Mucosa of descending colon (tissue), 3 donors: Measurements from ENCODE around the gene IP6K1. TPM values are rescaled to one million over a fixed set of nuclear protein-coding genes. Genes with fewer than 3 reads are reported as not detected.
"Not testable (repeated sequence)": the region's sequence is repeated elsewhere in the genome, so short reads cannot be mapped to it uniquely, and the experiment has no call there.

Source experiments
- ATAC-seq: fragments of 200-7000 bp; cut with Tn5 transposase; one replicate; pipeline ENCODE4 v1.9.1; 2020; ENCODE audit warnings: mild to moderate bottlenecking, moderate library complexity
- DNase-seq, 3 donors: peaks; one replicate each; pipeline ENCODE4 v3.0.0-alpha.2; 2020
- H3K36me3 ChIP-seq: fragments of 200-600 bp; one replicate; pipeline ENCODE4 v1.8.0; 2021; ENCODE audit warnings: low read depth, mild to moderate bottlenecking
- H3K4me1 ChIP-seq: fragments of 200-600 bp; one replicate; pipeline ENCODE4 v1.8.0; 2021; ENCODE audit warnings: low read depth, mild to moderate bottlenecking
- H3K4me3 ChIP-seq: fragments of 200-600 bp; one replicate; pipeline ENCODE4 v1.8.0; 2021; ENCODE audit warnings: mild to moderate bottlenecking
- H3K9me3 ChIP-seq: fragments of 200-600 bp; one replicate; pipeline ENCODE4 v1.8.0; 2021; ENCODE audit warnings: mild to moderate bottlenecking
- intact Hi-C, 2 donors: fragments of 100-400 bp; cut with DNase I in 1 of 2; cut with micrococcal nuclease in 1 of 2; formaldehyde crosslinking; loops; one replicate each; pipeline versions ENCODE4 v1.11.0 to v1.11.1; 2022; cut with DNase I, micrococcal nuclease
- long read RNA-seq, 2 donors: library from polyadenylated mRNA; unstranded; transcript quantifications; one replicate each; pipeline ENCODE4 v2.0.0, GENCODE V29; 2019 to 2021
- total RNA-seq, 3 donors: library from RNA; stranded (reverse); fragmentation: NEBNext Ultra II Directional in 2 of 3; extraction: Animal tissue kit (Norgen Biotek cat#: 25700) in 2 of 3; gene quantifications; one replicate each; pipeline versions ENCODE4 v1.2.1 to v1.2.4, GENCODE V29; 2021 to 2023
- TF ChIP-seq, protein P1 (sequence below): fragments of 200-600 bp; IDR thresholded peaks from one replicate; pipeline ENCODE4 v1.8.0; 2022; ENCODE audit warnings: antibody characterized with exemption, mild to moderate bottlenecking
- donor health status: DM: no; HTN: no; CAD: no; lungs with moderate emphysema.
- donor health status: DM: no; HTN: no; CAD: no.
- donor health status: DM: no; HTN: yes; CAD: no.

The IP6K1 gene
- 10 to 100 TPM; 33.1 to 52.5 (median 39.5) TPM for total RNA-seq
- long read RNA-seq, donor 1, full-length matches to known transcripts = 18 of 56 reads
- long read RNA-seq, donor 1, partial matches to known transcripts = 5 of 56 reads
- long read RNA-seq, donor 1, other reads (novel, unspliced or antisense) = 33 of 56 reads
- long read RNA-seq, donor 2, full-length matches to known transcripts = 3 of 5 reads
- long read RNA-seq, donor 2, partial matches to known transcripts = 0 of 5 reads
- long read RNA-seq, donor 2, other reads (novel, unspliced or antisense) = 2 of 5 reads

- DNase-seq (peak; percentile 100), ATAC-seq (peak; percentile 99)
- peaks cover 32% of the 10 kb centered on the region for H3K4me1 ChIP-seq
- intact Hi-C loops = no loop called here
- H3K36me3 ChIP-seq = peaks cover 3% of the 10 kb centered on the region
- TF ChIP-seq, protein P1, sequence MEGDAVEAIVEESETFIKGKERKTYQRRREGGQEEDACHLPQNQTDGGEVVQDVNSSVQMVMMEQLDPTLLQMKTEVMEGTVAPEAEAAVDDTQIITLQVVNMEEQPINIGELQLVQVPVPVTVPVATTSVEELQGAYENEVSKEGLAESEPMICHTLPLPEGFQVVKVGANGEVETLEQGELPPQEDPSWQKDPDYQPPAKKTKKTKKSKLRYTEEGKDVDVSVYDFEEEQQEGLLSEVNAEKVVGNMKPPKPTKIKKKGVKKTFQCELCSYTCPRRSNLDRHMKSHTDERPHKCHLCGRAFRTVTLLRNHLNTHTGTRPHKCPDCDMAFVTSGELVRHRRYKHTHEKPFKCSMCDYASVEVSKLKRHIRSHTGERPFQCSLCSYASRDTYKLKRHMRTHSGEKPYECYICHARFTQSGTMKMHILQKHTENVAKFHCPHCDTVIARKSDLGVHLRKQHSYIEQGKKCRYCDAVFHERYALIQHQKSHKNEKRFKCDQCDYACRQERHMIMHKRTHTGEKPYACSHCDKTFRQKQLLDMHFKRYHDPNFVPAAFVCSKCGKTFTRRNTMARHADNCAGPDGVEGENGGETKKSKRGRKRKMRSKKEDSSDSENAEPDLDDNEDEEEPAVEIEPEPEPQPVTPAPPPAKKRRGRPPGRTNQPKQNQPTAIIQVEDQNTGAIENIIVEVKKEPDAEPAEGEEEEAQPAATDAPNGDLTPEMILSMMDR = no peak
- peak within 1 kb of the TSS; percentile 99 for H3K4me3 ChIP-seq
- no peaks in the 10 kb centered on the region for H3K9me3 ChIP-seq
Observed at GRCh38 chr3:49786357-49787181, at the start of gene IP6K1. Gene IP6K1, minus strand, starts transcription at chr3:49786542. Its CDS starts 38,502 bp downstream, at chr3:49748040.

GRCh38 chr3:49831341-49831740 lies 45.0 kb upstream of the IP6K1 start:
- Histone ChIP-seq H3K9me3 (no peaks in the 10 kb centered on the region), H3K4me3 (no peak overlapping the region), H3K4me1 (no peaks in the 10 kb centered on the region), H3K36me3 (no peaks in the 10 kb centered on the region)
- intact Hi-C loops = no loop called here
- ATAC-seq (no peak), DNase-seq (no peak)
- TF ChIP-seq, protein P1 = no peak

DNA sequence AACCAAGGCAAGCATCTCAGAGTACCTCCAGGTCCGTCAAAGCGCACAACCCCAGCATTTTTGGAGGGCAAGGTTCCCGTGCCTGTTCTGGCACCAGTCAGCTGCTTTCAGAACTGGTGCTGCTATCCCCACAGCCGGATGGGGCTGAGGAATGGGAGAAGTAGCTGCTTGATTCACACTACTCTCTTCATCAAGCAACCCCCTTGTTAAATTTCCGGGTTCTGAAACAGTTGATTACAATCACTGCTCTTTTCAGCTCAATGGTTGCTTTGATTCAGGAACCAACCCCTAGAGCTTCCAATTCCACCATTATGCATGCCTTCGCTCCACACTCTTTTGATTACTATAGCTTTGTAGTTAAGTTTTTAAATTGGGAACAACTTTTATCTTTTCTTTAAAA lies 39.7 kb upstream of the IP6K1 start:
- no peaks in the 10 kb centered on the region for H3K4me1 ChIP-seq
- no peak for ATAC-seq
- no peaks in the 10 kb centered on the region for H3K36me3 ChIP-seq
- TF ChIP-seq, protein P1 = no peak
- intact Hi-C loops = no loop called here
- H3K9me3 ChIP-seq = no peaks in the 10 kb centered on the region
- no peak for DNase-seq
- H3K4me3 ChIP-seq = no peak overlapping the region

DNA sequence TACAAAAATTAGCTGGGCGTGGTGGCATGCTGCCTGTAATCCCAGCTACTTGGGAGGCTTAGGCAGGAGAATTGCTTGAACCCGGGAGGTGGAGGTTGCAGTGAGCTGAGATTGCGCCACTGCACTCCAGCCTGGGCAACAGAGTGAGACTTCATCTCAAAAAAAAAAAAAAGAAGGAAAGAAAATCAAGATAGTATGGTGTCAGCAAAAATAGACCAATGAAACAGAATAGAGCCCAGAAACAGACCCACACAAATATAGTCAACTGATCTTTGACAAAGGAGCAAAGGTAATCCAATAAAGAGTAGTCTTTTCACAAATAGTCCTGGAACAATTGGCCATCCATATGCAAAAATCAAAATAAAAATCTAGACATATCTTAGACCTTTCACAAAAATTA lies 36.8 kb upstream of the IP6K1 start:
- H3K9me3 ChIP-seq, H3K4me1 ChIP-seq, ATAC-seq, DNase-seq, intact Hi-C loops, H3K36me3 ChIP-seq, H3K4me3 ChIP-seq: not testable (repeated sequence)

DNA sequence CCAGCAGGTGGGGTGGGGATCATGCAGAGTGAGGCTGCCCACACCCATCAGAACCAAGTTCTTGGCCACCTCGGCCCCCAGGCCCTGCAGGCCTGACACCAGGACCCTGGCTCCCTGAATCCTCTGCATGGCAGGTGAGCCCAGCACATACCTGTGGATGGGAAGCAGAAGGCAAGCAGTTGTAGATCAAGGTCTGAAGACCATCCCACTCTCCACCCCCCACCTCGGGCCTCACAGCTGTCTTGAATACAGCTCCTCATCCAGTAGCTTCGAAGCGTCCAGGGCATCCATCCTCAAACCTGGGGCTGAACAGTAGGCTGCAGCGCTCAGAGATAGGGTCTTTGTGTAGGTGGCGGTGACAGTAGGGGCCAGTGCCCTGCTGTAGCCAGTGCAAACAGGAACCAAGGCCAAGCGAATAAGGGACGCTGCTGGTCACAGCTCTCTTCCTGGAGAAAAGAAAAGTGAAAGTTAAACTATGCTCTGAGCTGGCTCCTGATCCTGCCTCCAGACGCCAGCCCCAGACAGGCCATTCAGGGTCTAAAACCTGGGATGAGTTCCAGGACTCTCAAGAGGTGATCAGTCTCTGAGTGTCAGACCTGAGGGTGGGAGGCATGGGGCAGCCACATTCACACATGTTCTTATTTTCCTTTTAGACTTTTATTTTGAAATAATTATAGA lies 27.3 kb upstream of the IP6K1 start, which contains the start of gene UBA7:
TSS of gene UBA7 (minus strand) at position 457 of the 678 bp plus-strand sequence. CDS start at position 291, 166 bp downstream.
- Histone ChIP-seq H3K4me3 (peak within 1 kb of the TSS; percentile 25), H3K9me3 (no peaks in the 10 kb centered on the region), H3K4me1 (peaks cover 11% of the 10 kb centered on the region), H3K36me3 (no peaks in the 10 kb centered on the region)
- ATAC-seq (peak; percentile 97), DNase-seq (peak; percentile 64 to 72 (median 69))
- intact Hi-C loops = no loop called here
- TF ChIP-seq, protein P1 = no peak
